K562 (cell line): Measurements from ENCODE around the gene ILK. TPM values are rescaled to one million over a fixed set of nuclear protein-coding genes. Genes with fewer than 3 reads are reported as not detected.

Source experiments
- ATAC-seq: fragments of 200-7000 bp; cut with Tn5 transposase; 3 replicates; pipeline ENCODE4 v1.9.1; 2020; ENCODE audit warnings: moderate library complexity
- BruUV-seq: library from RNA; stranded (reverse); fragments of 400-500 nt; replicated peaks from 2 replicates; lab custom pipeline; 2021; lab: Mats Ljungman, UMichigan
- CTCF ChIA-PET: fragments of 300-600 bp; formaldehyde crosslinking; extraction: SDS; loops from one replicate; lab custom pipeline; 2021; ENCODE audit warnings: low intra/inter-chr PET ratio; lab: Yijun Ruan, JAX
- POLR2A ChIA-PET: fragments of 300-600, 350-650 bp; sonication (Branson Sonifier 250); formaldehyde crosslinking; extraction: SDS; loops from one replicate; lab custom pipeline; 2021; ENCODE audit warnings: antibody characterized with exemption, inconsistent platforms; lab: Yijun Ruan, JAX
- DNase-seq, 4 experiments: peaks; one replicate each; pipeline versions ENCODE4 v3.0.0 to v3.0.0-alpha.2; 2011 to 2018; ENCODE audit warnings: low spot score in 3 of 4, mixed read lengths in 3 of 4; ENCODE audit errors: extremely low read depth in 1 of 4
- FAIRE-seq: peaks from 2 replicates; lab custom pipeline; 2011; peaks lifted over from hg19 to GRCh38; lab: Jason Lieb, UNC
- H2AFZ ChIP-seq: 2 replicates; pipeline ENCODE4 v1.6.0; 2011; ENCODE audit warnings: low read depth, low read length, control low read depth, inconsistent platforms
- H3K27ac ChIP-seq: fragments of 200-600 bp; 3 replicates; pipeline ENCODE4 v1.8.0; 2011; ENCODE audit warnings: low read depth, mild to moderate bottlenecking, control low read depth, inconsistent platforms, low read length, moderate library complexity, mixed read lengths; ENCODE audit errors: extremely low read depth
- H3K27me3 ChIP-seq, 2 experiments: fragments of 300-600 bp in 1 of 2; 2 replicates in 1 of 2; 3 replicates in 1 of 2; pipeline versions ENCODE4 v1.6.0 to v1.8.0; 2011; ENCODE audit warnings: inconsistent platforms in 2 of 2, low read length in 2 of 2, mild to moderate bottlenecking in 1 of 2, mixed read lengths in 1 of 2, moderate library complexity in 1 of 2; ENCODE audit not compliant: control insufficient read depth in 2 of 2, insufficient read depth in 2 of 2
- H3K36me3 ChIP-seq: fragments of 300-600 bp; 3 replicates; pipeline ENCODE4 v1.8.0; 2011; ENCODE audit warnings: mild to moderate bottlenecking, low read length, inconsistent platforms; ENCODE audit not compliant: control insufficient read depth, insufficient read depth
- H3K4me1 ChIP-seq, 2 experiments: fragments of 200-600 bp in 1 of 2; replicated peaks in 1 of 2; 2 replicates in 1 of 2; 3 replicates in 1 of 2; pipeline versions ENCODE4 v1.5.1 to v1.8.0; 2011; ENCODE audit warnings: inconsistent platforms in 2 of 2, low read length in 2 of 2, mild to moderate bottlenecking in 1 of 2, mixed read lengths in 1 of 2, moderate library complexity in 1 of 2; ENCODE audit not compliant: control insufficient read depth in 2 of 2, insufficient read depth in 2 of 2
- H3K4me2 ChIP-seq: 2 replicates; pipeline ENCODE4 v1.6.1; 2011; ENCODE audit warnings: low read length, control low read depth, inconsistent platforms, mixed read lengths; ENCODE audit not compliant: insufficient read depth
- H3K4me3 ChIP-seq: fragments of 200-600 bp; sonication (generic), shearing (Covaris generic); 2 replicates; pipeline ENCODE4 v1.5.1; 2016; ENCODE audit warnings: control low read depth, inconsistent platforms
- H3K79me2 ChIP-seq: fragments of 200-600 bp; 3 replicates; pipeline ENCODE4 v1.8.0; 2011; ENCODE audit warnings: low read length, inconsistent platforms; ENCODE audit not compliant: control insufficient read depth, insufficient read depth
- H3K9ac ChIP-seq, 2 experiments: 2 replicates each; pipeline versions ENCODE4 v1.6.0 to v1.6.1; 2011; ENCODE audit warnings: low read depth in 2 of 2, low read length in 2 of 2, control low read depth in 1 of 2, inconsistent platforms in 1 of 2, mild to moderate bottlenecking in 1 of 2, mixed read lengths in 1 of 2; ENCODE audit not compliant: insufficient read depth in 1 of 2
- H3K9me1 ChIP-seq: one replicate; pipeline ENCODE4 v1.6.0; 2011; ENCODE audit warnings: inconsistent platforms, mild to moderate bottlenecking, low read length, moderate library complexity; ENCODE audit not compliant: control insufficient read depth, insufficient read depth
- H3K9me3 ChIP-seq: replicated peaks from 2 replicates; pipeline ENCODE4 v1.5.1; 2011; ENCODE audit warnings: low read depth, low read length, inconsistent platforms; ENCODE audit not compliant: control insufficient read depth, insufficient read depth
- H4K20me1 ChIP-seq: replicated peaks from 2 replicates; pipeline ENCODE4 v1.6.1; 2011; ENCODE audit warnings: low read length, inconsistent platforms, mixed read lengths; ENCODE audit not compliant: control insufficient read depth, insufficient read depth
- HOMEZ ChIP-seq: fragments of 250-450 bp; sonication (Bioruptor Pico); IDR thresholded peaks from 2 replicates; pipeline ENCODE4 v1.4.0; 2020; ENCODE audit warnings: mild to moderate bottlenecking, moderate library complexity
- KLF13 ChIP-seq: fragments of 450-650 bp; IDR thresholded peaks from 2 replicates; pipeline ENCODE4 v1.6.1; 2016; ENCODE audit warnings: missing genetic modification characterization, low read depth, mild to moderate bottlenecking, missing compliant biosample characterization, moderate library complexity, borderline replicate concordance
- NRF1 ChIP-seq, 2 experiments: fragments of 450-650 bp; IDR thresholded peaks in 1 of 2; conservative IDR thresholded peaks in 1 of 2; 2 replicates each; pipeline ENCODE4 v1.6.1; 2014; ENCODE audit warnings: mild to moderate bottlenecking in 2 of 2
- RHOXF2B ChIP-seq: fragments of 250-450 bp; sonication (Bioruptor Pico); conservative IDR thresholded peaks from 2 replicates; pipeline ENCODE4 v1.5.1; 2021
- SRSF7 ChIP-seq: fragments of 200-400 bp; formaldehyde crosslinking; optimal IDR thresholded peaks from 2 replicates; pipeline ENCODE3; 2017; ENCODE audit warnings: mild to moderate bottlenecking, low read depth, low read length
- WHSC1 ChIP-seq: IDR thresholded peaks from one replicate; pipeline ENCODE4 v1.6.1; 2012; ENCODE audit warnings: low read length, control low read depth, inconsistent platforms
- ZBTB26 ChIP-seq: fragments of 450-650 bp; formaldehyde crosslinking; IDR thresholded peaks from 2 replicates; pipeline ENCODE4 v1.4.0; 2022; ENCODE audit warnings: missing genetic modification characterization
- ZBTB49 ChIP-seq: sonication (generic); formaldehyde crosslinking; IDR thresholded peaks from 2 replicates; pipeline ENCODE4 v1.8.0; 2022; ENCODE audit warnings: missing genetic modification reagents, mild to moderate bottlenecking, borderline replicate concordance
- ZNF197 ChIP-seq: fragments of 200-800 bp; sonication (Bioruptor generic); IDR thresholded peaks from 2 replicates; pipeline ENCODE4 v1.6.1; 2016; ENCODE audit warnings: low read depth, missing genetic modification characterization, missing compliant biosample characterization
- ZNF384 ChIP-seq: IDR thresholded peaks from 2 replicates; pipeline ENCODE4 v1.6.1; 2012; ENCODE audit warnings: low read depth, low read length, improper control_type of control experiment
- WGBS: fragments of 100-300 bp; shearing (Covaris generic); methylation state at CpG from one replicate; pipeline ENCODE4 v1.1.6; 2016; ENCODE audit warnings: low coverage, mixed read lengths; ENCODE audit not compliant: insufficient coverage; ENCODE audit errors: missing lambda C conversion rate; 5-methylcytosine and 5-hydroxymethylcytosine counted together
- in situ Hi-C: fragments of 300-500 bp; cut with MboI; formaldehyde crosslinking; loops from 4 replicates; pipeline ENCODE4 v1.15.0; 2018; ENCODE audit warnings: inconsistent platforms, mixed read lengths
- intact Hi-C: fragments of 100-400 bp; cut with micrococcal nuclease; formaldehyde crosslinking; loops from 2 replicates; pipeline ENCODE4 v1.14.2; 2022
- polyA plus RNA-seq, 8 experiments: library from polyadenylated mRNA; depleted of rRNA in 4 of 8; stranded (reverse) in 5 of 8; unstranded in 3 of 8; fragments of >200 nt; fragmentation: Nextera tagmentation in 2 of 8; fragmentation: Illumina TruSeq in 1 of 8; extraction: Ambion mirVana in 2 of 8; extraction: Trizol in 1 of 8; gene quantifications; 2 replicates each; pipeline versions ENCODE4 v1.2.1 to v1.2.3, GENCODE V29; 2011 to 2014; ENCODE audit warnings: inconsistent platforms in 1 of 8, missing spikeins in 1 of 8
- total RNA-seq, 7 experiments: library from RNA; depleted of rRNA in 6 of 7; stranded (reverse); fragments of >200 nt in 6 of 7; fragmentation: Illumina TruSeq in 2 of 7; extraction: Trizol in 2 of 7; gene quantifications; 2 replicates each; pipeline versions ENCODE4 v1.2.1 to v1.2.3, GENCODE V29; 2011 to 2021; ENCODE audit warnings: low replicate concordance in 1 of 7

Gene ILK
- total and polyA plus RNA-seq, 9 of the 15 experiments (the other 6 are each of a cell fraction or from before 2014, with no cell fraction given): 43.3 to 95.9 (median 58.9) TPM

- TF ChIP-seq KLF13 (tag): no peak
- TF ChIP-seq ZNF384: no peak
- no peak for TF ChIP-seq ZBTB49
- TF ChIP-seq SRSF7: no peak
- no peak for TF ChIP-seq HOMEZ (CRISPR knock-in tag)
Measured at GRCh38 chr11:6640985-6641701, 37.6 kb downstream of the ILK start (continued).

- CTCF ChIA-PET: no interaction called here
- in situ Hi-C loops: no loop called here
Measured at GRCh38 chr11:6642957-6643356, 39.4 kb downstream of the ILK start.

More at GRCh38 chr11:6642957-6643356, 39.4 kb downstream of the ILK start:
- no peaks in the 10 kb centered on the region for H3K79me2 ChIP-seq
- no peak for ATAC-seq
- H3K9ac ChIP-seq: no peak overlapping the region
- intact Hi-C loops: no loop called here
- no TSS peak for BruUV-seq
- no peak overlapping the region for H3K4me2 ChIP-seq
- no peak overlapping the region for H3K4me3 ChIP-seq
- peaks cover 42 to 50% of the 10 kb centered on the region in 2 experiments for H3K4me1 ChIP-seq
- TF ChIP-seq NRF1 (conservative IDR thresholded peaks at IDR 0.05 in 1 of 2, IDR thresholded peaks at IDR 0.05 in 1 of 2): no peak
- TF ChIP-seq RHOXF2B: no peak
- no peak for TF ChIP-seq ZNF197 (CRISPR knock-in tag)
- TF ChIP-seq WHSC1: no peak
- no peak for TF ChIP-seq ZBTB26 (CRISPR knock-in tag)
- no peak for FAIRE-seq
- H3K9me1 ChIP-seq: no peaks in the 10 kb centered on the region
- no peaks in the 10 kb centered on the region; a peak in 1 of 5 replicates for H3K27me3 ChIP-seq
- WGBS: 26% methylated on average over 7 of the region's 7 CpGs
- POLR2A ChIA-PET: interaction anchor here (1.2 kb wide), 1 partner anchor 24 kb away, joined by 5 read pairs; the partner anchor contains the start of gene TPP1
- DNase-seq: no peak
- no peak overlapping the region for H2AFZ ChIP-seq
- H3K27ac ChIP-seq: no peak overlapping the region
- no peaks in the 10 kb centered on the region for H3K36me3 ChIP-seq
- no peaks in the 10 kb centered on the region for H4K20me1 ChIP-seq
- no peaks in the 10 kb centered on the region for H3K9me3 ChIP-seq
